Middle frontal gyrus (tissue), 1 donor: ENCODE measurements around the gene LILRA5.
"Not testable (repeated sequence)": the region's sequence is repeated elsewhere in the genome, so short reads cannot be mapped to it uniquely, and the experiment has no call there.

Experiments
- DNase-seq: peaks from one replicate; pipeline ENCODE4 v3.0.0-alpha.2; 2015; ENCODE audit warnings: low spot score; ENCODE audit errors: extremely low spot score

The LILRA5 gene

GRCh38 chr19:54305141-54305540 is 7.8 kb downstream of the LILRA5 start:
- no peak for DNase-seq

- no peak for DNase-seq
These were observed 10.7 kb downstream of the LILRA5 start for GRCh38 chr19:54302257-54302656.

- no peak for DNase-seq
These were observed 13.5 kb downstream of the LILRA5 start for GRCh38 chr19:54299515-54299914.

- DNase-seq: no peak
These were observed 13.9 kb downstream of the LILRA5 start for GRCh38 chr19:54299126-54299498.

GRCh38 chr19:54298357-54299125 is 14.4 kb downstream of the LILRA5 start:
- no peak for DNase-seq

- no peak for DNase-seq
These were observed 15.1 kb downstream of the LILRA5 start for GRCh38 chr19:54297759-54298305.

- DNase-seq: no peak
These were observed 18.4 kb downstream of the LILRA5 start for GRCh38 chr19:54294539-54294938.

GRCh38 chr19:54289160-54289559 is 23.8 kb downstream of the LILRA5 start:
- not testable (repeated sequence) for DNase-seq

- no peak for DNase-seq
These were observed 25.5 kb downstream of the LILRA5 start for GRCh38 chr19:54287456-54287855.

- DNase-seq: not testable (repeated sequence)
These were observed 26.7 kb downstream of the LILRA5 start for GRCh38 chr19:54286283-54286682.

- DNase-seq: not testable (repeated sequence)
These were observed 27.4 kb downstream of the LILRA5 start for GRCh38 chr19:54285427-54286056.

- no peak for DNase-seq
These were observed 30.1 kb downstream of the LILRA5 start for GRCh38 chr19:54282686-54283470.

- not testable (repeated sequence) for DNase-seq
These were observed 31.3 kb downstream of the LILRA5 start for GRCh38 chr19:54281729-54282075.

- no peak for DNase-seq
These were observed 31.8 kb downstream of the LILRA5 start, which contains the start of gene LILRB2 for GRCh38 chr19:54281007-54281728. LILRB2 (minus strand) TSS chr19:54281110; CDS start chr19:54280496, 614 bp downstream.

GRCh38 chr19:54280441-54280840 is 32.5 kb downstream of the LILRA5 start:
- DNase-seq: not testable (repeated sequence)

- not testable (repeated sequence) for DNase-seq
These were observed 32.9 kb downstream of the LILRA5 start for GRCh38 chr19:54280025-54280424.

GRCh38 chr19:54279406-54279962 is 33.5 kb downstream of the LILRA5 start:
- no peak for DNase-seq

GRCh38 chr19:54278571-54279195 is 34.3 kb downstream of the LILRA5 start:
- not testable (repeated sequence) for DNase-seq

GRCh38 chr19:54278056-54278455 is 34.9 kb downstream of the LILRA5 start:
- DNase-seq: not testable (repeated sequence)

GRCh38 chr19:54277111-54277615 is 35.8 kb downstream of the LILRA5 start:
- not testable (repeated sequence) for DNase-seq
